ACC112 (cell line): ENCODE measurements around the gene ZCCHC10.
A peak's percentile ranks its signal among the peaks of the same experiment; 100 is the strongest.

Experiments
- H2AFZ ChIP-seq: fragments of 200-600 bp; sonication (generic); one replicate; pipeline ENCODE4 v1.6.0; 2017; ENCODE audit warnings: antibody characterized with exemption, low read length; ENCODE audit not compliant: unreplicated experiment
- H3K27ac ChIP-seq: fragments of 200-600 bp; sonication (generic); 2 replicates; pipeline ENCODE4 v1.5.1; 2014; ENCODE audit warnings: low read depth, mild to moderate bottlenecking, antibody characterized with exemption, low read length, moderate library complexity
- H3K27me3 ChIP-seq: fragments of 200-600 bp; sonication (generic); 2 replicates; pipeline ENCODE4 v1.6.1; 2014; ENCODE audit warnings: mild to moderate bottlenecking, antibody characterized with exemption, low read length, moderate library complexity, mixed read lengths; ENCODE audit not compliant: insufficient read depth
- H3K36me3 ChIP-seq: fragments of 200-600 bp; sonication (generic); 2 replicates; pipeline ENCODE4 v1.6.1; 2016; ENCODE audit warnings: mild to moderate bottlenecking, antibody characterized with exemption, low read length, moderate library complexity, mixed read lengths; ENCODE audit not compliant: insufficient read depth
- H3K4me1 ChIP-seq: fragments of 200-600 bp; sonication (generic); one replicate; pipeline ENCODE4 v1.6.1; 2016; ENCODE audit warnings: low read length, mixed read lengths; ENCODE audit not compliant: insufficient read depth, unreplicated experiment, control insufficient read depth
- H3K4me3 ChIP-seq: fragments of 200-600 bp; sonication (generic); 2 replicates; pipeline ENCODE4 v1.5.1; 2014; ENCODE audit warnings: mild to moderate bottlenecking, low read depth, low read length
- H3K79me2 ChIP-seq: fragments of 200-600 bp; sonication (generic); one replicate; pipeline ENCODE4 v1.6.0; 2016; ENCODE audit warnings: low read length; ENCODE audit not compliant: control insufficient read depth, unreplicated experiment, insufficient read depth

ZCCHC10 gene

GRCh38 chr5:133025804-133026663 is at the start of gene ZCCHC10:
Gene ZCCHC10, minus strand, starts transcription at chr5:133026549. Its CDS starts 12 bp downstream, at chr5:133026537.
- H3K4me3 ChIP-seq: peak within 1 kb of the TSS; percentile 83
- H3K79me2 ChIP-seq: peaks cover 34% of the 10 kb centered on the region
- H3K4me1 ChIP-seq: no peaks in the 10 kb centered on the region
- H3K36me3 ChIP-seq: peaks cover 6% of the 10 kb centered on the region; the same call in 1 of the 2 replicates
- H3K27ac ChIP-seq: peak within 1 kb of the TSS; percentile 81
- H3K27me3 ChIP-seq: no peaks in the 10 kb centered on the region
- peak within 1 kb of the TSS; percentile 99 for H2AFZ ChIP-seq

- H3K27me3 ChIP-seq: no peaks in the 10 kb centered on the region
- H3K4me1 ChIP-seq: peaks cover 5% of the 10 kb centered on the region
- H3K79me2 ChIP-seq: peaks cover 70% of the 10 kb centered on the region
- H3K4me3 ChIP-seq: no peak overlapping the region
- no peak overlapping the region for H3K27ac ChIP-seq
- peaks cover 22% of the 10 kb centered on the region for H3K36me3 ChIP-seq
- H2AFZ ChIP-seq: no peak overlapping the region
Observed at GRCh38 chr5:133075572-133076536, 49.5 kb upstream of the ZCCHC10 start.

- Histone ChIP-seq H3K4me1 (peaks cover 5% of the 10 kb centered on the region), H3K27ac (no peak overlapping the region), H2AFZ (no peak overlapping the region), H3K79me2 (peaks cover 58% of the 10 kb centered on the region), H3K27me3 (no peaks in the 10 kb centered on the region), H3K4me3 (no peak overlapping the region), H3K36me3 (peaks cover 49% of the 10 kb centered on the region)
Observed at GRCh38 chr5:133072021-133072420, 45.7 kb upstream of the ZCCHC10 start.

GRCh38 chr5:133066045-133066444 is 39.7 kb upstream of the ZCCHC10 start:
- no peak overlapping the region for H3K4me3 ChIP-seq
- peaks cover 65% of the 10 kb centered on the region for H3K79me2 ChIP-seq
- H3K4me1 ChIP-seq: no peaks in the 10 kb centered on the region
- H3K27ac ChIP-seq: no peak overlapping the region
- no peak overlapping the region for H2AFZ ChIP-seq
- H3K36me3 ChIP-seq: peaks cover 38% of the 10 kb centered on the region
- H3K27me3 ChIP-seq: no peaks in the 10 kb centered on the region

GRCh38 chr5:133065471-133065870 is 39.1 kb upstream of the ZCCHC10 start:
- H3K27me3 ChIP-seq: no peaks in the 10 kb centered on the region
- H3K36me3 ChIP-seq: peaks cover 35% of the 10 kb centered on the region
- no peak overlapping the region for H2AFZ ChIP-seq
- H3K4me3 ChIP-seq: no peak overlapping the region
- H3K27ac ChIP-seq: no peak overlapping the region
- H3K79me2 ChIP-seq: peaks cover 70% of the 10 kb centered on the region
- H3K4me1 ChIP-seq: no peaks in the 10 kb centered on the region

- Histone ChIP-seq H2AFZ (no peak overlapping the region), H3K27me3 (no peaks in the 10 kb centered on the region), H3K36me3 (peaks cover 24% of the 10 kb centered on the region), H3K4me3 (no peak overlapping the region), H3K27ac (no peak overlapping the region), H3K4me1 (no peaks in the 10 kb centered on the region), H3K79me2 (peaks cover 71% of the 10 kb centered on the region)
Observed at GRCh38 chr5:133063965-133064364, 37.6 kb upstream of the ZCCHC10 start.

GRCh38 chr5:133062276-133062675 is 35.9 kb upstream of the ZCCHC10 start:
- Histone ChIP-seq H3K79me2 (peaks cover 81% of the 10 kb centered on the region), H3K4me3 (no peak overlapping the region), H3K27ac (no peak overlapping the region), H2AFZ (no peak overlapping the region), H3K27me3 (no peaks in the 10 kb centered on the region), H3K36me3 (peaks cover 12% of the 10 kb centered on the region), H3K4me1 (no peaks in the 10 kb centered on the region)

GRCh38 chr5:133059621-133060020 is 33.3 kb upstream of the ZCCHC10 start:
- Histone ChIP-seq H2AFZ (no peak overlapping the region), H3K36me3 (0 out of 2 replicates have a peak, but pooled peaks cover 1% of the 10 kb centered on the region), H3K27ac (no peak overlapping the region), H3K79me2 (peaks cover 93% of the 10 kb centered on the region), H3K4me1 (peaks cover 2% of the 10 kb centered on the region), H3K27me3 (no peaks in the 10 kb centered on the region), H3K4me3 (no peak overlapping the region)

GRCh38 chr5:133056891-133057290 is 30.5 kb upstream of the ZCCHC10 start:
- H3K27ac ChIP-seq: no peak overlapping the region
- H3K27me3 ChIP-seq: no peaks in the 10 kb centered on the region
- peaks cover 94% of the 10 kb centered on the region for H3K79me2 ChIP-seq
- no peak overlapping the region for H3K4me3 ChIP-seq
- no peaks in the 10 kb centered on the region for H3K36me3 ChIP-seq
- no peak overlapping the region for H2AFZ ChIP-seq
- peaks cover 5% of the 10 kb centered on the region for H3K4me1 ChIP-seq

GRCh38 chr5:133054697-133055471 is 28.5 kb upstream of the ZCCHC10 start:
- Histone ChIP-seq H3K4me1 (peaks cover 13% of the 10 kb centered on the region), H3K27ac (no peak overlapping the region), H3K79me2 (peaks cover 87% of the 10 kb centered on the region), H3K4me3 (no peak overlapping the region), H3K36me3 (no peaks in the 10 kb centered on the region), H3K27me3 (no peaks in the 10 kb centered on the region), H2AFZ (no peak overlapping the region)
